Measurements from ENCODE around the gene LAMC3. TPM values are rescaled to one million over a fixed set of nuclear protein-coding genes. Genes with fewer than 3 reads are reported as not detected.

Gene LAMC3
- total and polyA plus RNA-seq, 9 of the 15 experiments (the other 6 are each of a cell fraction or from before 2014, with no cell fraction given), result 0.10 TPM; not detected in 8

GRCh38 chr9:130975932-130976841, 32.8 kb upstream of the LAMC3 start (continued):
- TF ChIP-seq TBP (optimal IDR thresholded peaks at IDR 0.05; ENCODE audit: low read depth, low read length) (no peak), ZNF830 (CRISPR knock-in tag; IDR thresholded peaks at IDR 0.05) (no peak), TAF1 (IDR thresholded peaks at IDR 0.05; ENCODE audit: control insufficient read depth, extremely low read depth, insufficient read depth, low read length, severe bottlenecking) (no peak), SMC3 (conservative IDR thresholded peaks at IDR 0.05; ENCODE audit: insufficient read depth, low read depth, low read length) (no peak), TSC22D4 (tag; IDR thresholded peaks at IDR 0.05) (no peak), HDAC1 (IDR thresholded peaks at IDR 0.05) (no peak), ATF3 (IDR thresholded peaks at IDR 0.05) (no peak), ATF3 (CRISPR knock-in tag; conservative IDR thresholded peaks at IDR 0.05) (no peak), SAFB2 (IDR thresholded peaks at IDR 0.05; ENCODE audit: borderline replicate concordance, low read depth, low read length, severe bottlenecking) (no peak), TRIM24 (IDR thresholded peaks at IDR 0.05) (no peak)

Data from K562 (cell line).